Endothelial cell of umbilical vein (primary cell): ENCODE data around the gene EFTUD2. TPM values are rescaled to one million over a fixed set of nuclear protein-coding genes. Genes with fewer than 3 reads are reported as not detected.

ENCODE experiments used
- BruUV-seq: library from RNA; stranded (reverse); fragments of 400-500 nt; replicated peaks from 2 replicates; lab custom pipeline; 2021; lab: Mats Ljungman, UMichigan
- CTCF ChIA-PET: fragments of 300-600, 350-600 bp; sonication (Branson Sonifier 250); formaldehyde crosslinking; loops from one replicate; lab custom pipeline; 2021; ENCODE audit warnings: antibody characterized with exemption, inconsistent platforms; lab: Charles Lee
- POLR2A ChIA-PET: fragments of 300-600, 350-600 bp; sonication (Branson Sonifier 250); formaldehyde crosslinking; loops from one replicate; lab custom pipeline; 2021; ENCODE audit warnings: antibody characterized with exemption, inconsistent platforms; lab: Charles Lee
- DNase-seq: peaks from one replicate; pipeline ENCODE4 v3.0.0-alpha.2; 2011; ENCODE audit warnings: low read depth, low spot score
- FAIRE-seq: peaks from 2 replicates; lab custom pipeline; 2011; peaks lifted over from hg19 to GRCh38; lab: Jason Lieb, UNC
- H2AFZ ChIP-seq: 2 replicates; pipeline ENCODE4 v1.6.0; 2012; ENCODE audit warnings: low read depth, low read length, control low read depth, inconsistent platforms
- H3K27ac ChIP-seq: 2 replicates; pipeline ENCODE4 v1.5.1; 2011; ENCODE audit warnings: low read depth, mild to moderate bottlenecking, control low read depth, low read length, moderate library complexity; ENCODE audit not compliant: insufficient read depth
- H3K27me3 ChIP-seq, 2 experiments: 2 replicates each; pipeline versions ENCODE4 v1.6.0 to v1.6.1; 2011; ENCODE audit warnings: low read length in 2 of 2, mixed read lengths in 1 of 2; ENCODE audit not compliant: control insufficient read depth in 2 of 2, insufficient read depth in 2 of 2
- H3K36me3 ChIP-seq, 2 experiments: 2 replicates in 1 of 2; 3 replicates in 1 of 2; pipeline ENCODE4 v1.5.1; 2011; ENCODE audit warnings: low read length in 2 of 2, mild to moderate bottlenecking in 1 of 2, moderate library complexity in 1 of 2; ENCODE audit not compliant: control insufficient read depth in 2 of 2, insufficient read depth in 2 of 2; ENCODE audit errors: extremely low read depth in 1 of 2
- H3K4me1 ChIP-seq: 3 replicates; pipeline ENCODE4 v1.5.1; 2011; ENCODE audit warnings: mild to moderate bottlenecking, low read length; ENCODE audit not compliant: control insufficient read depth, insufficient read depth; ENCODE audit errors: extremely low read depth
- H3K4me2 ChIP-seq: 2 replicates; pipeline ENCODE4 v1.6.1; 2011; ENCODE audit warnings: low read length, control low read depth, mixed read lengths; ENCODE audit not compliant: insufficient read depth
- H3K4me3 ChIP-seq, 3 experiments: fragments of 200-600 bp in 1 of 3; sonication (generic), shearing (Covaris generic) in 1 of 3; replicated peaks in 1 of 3; 2 replicates each; pipeline ENCODE4 v1.5.1; 2011 to 2016; ENCODE audit warnings: control low read depth in 3 of 3, low read length in 3 of 3, mild to moderate bottlenecking in 2 of 3, inconsistent platforms in 1 of 3, low read depth in 1 of 3, moderate library complexity in 1 of 3; ENCODE audit not compliant: insufficient read depth in 1 of 3
- H3K79me2 ChIP-seq: 2 replicates; pipeline ENCODE4 v1.6.0; 2012; ENCODE audit warnings: low read length, inconsistent platforms; ENCODE audit not compliant: control insufficient read depth, insufficient read depth
- H3K9ac ChIP-seq: replicated peaks from 2 replicates; pipeline ENCODE3; 2011; ENCODE audit warnings: low read length, control low read depth; ENCODE audit not compliant: insufficient read depth; ENCODE audit errors: extremely low read depth
- H3K9me1 ChIP-seq: replicated peaks from 3 replicates; pipeline ENCODE4 v1.6.0; 2011; ENCODE audit warnings: mild to moderate bottlenecking, low read length; ENCODE audit not compliant: control insufficient read depth, insufficient read depth; ENCODE audit errors: extremely low read depth
- H3K9me3 ChIP-seq: replicated peaks from 2 replicates; pipeline ENCODE4 v1.5.1; 2012; ENCODE audit warnings: low read length, inconsistent platforms; ENCODE audit not compliant: control insufficient read depth, insufficient read depth
- H4K20me1 ChIP-seq: replicated peaks from 2 replicates; pipeline ENCODE3; 2011; ENCODE audit warnings: mild to moderate bottlenecking, low read length; ENCODE audit not compliant: control insufficient read depth, insufficient read depth; ENCODE audit errors: extremely low read depth
- EZH2 ChIP-seq: IDR thresholded peaks from 2 replicates; pipeline ENCODE4 v1.6.1; 2012; ENCODE audit warnings: borderline replicate concordance, low read depth, mild to moderate bottlenecking, moderate library complexity, low read length, inconsistent platforms; ENCODE audit not compliant: severe bottlenecking
- FOS ChIP-seq: IDR thresholded peaks from 2 replicates; pipeline ENCODE4 v1.6.1; 2011; ENCODE audit warnings: mild to moderate bottlenecking, low read length, moderate library complexity, borderline replicate concordance; ENCODE audit not compliant: insufficient read depth
- GATA2 ChIP-seq: IDR thresholded peaks from 2 replicates; pipeline ENCODE4 v1.7.0; 2011; ENCODE audit warnings: low read depth, mild to moderate bottlenecking, moderate library complexity, mixed read lengths, low read length; ENCODE audit not compliant: insufficient read length, insufficient read depth
- JUN ChIP-seq: IDR thresholded peaks from 2 replicates; pipeline ENCODE4 v1.6.1; 2011; ENCODE audit warnings: borderline replicate concordance, low read depth; ENCODE audit not compliant: insufficient read length, insufficient read depth
- MAX ChIP-seq: IDR thresholded peaks from 2 replicates; pipeline ENCODE4 v1.6.1; 2011; ENCODE audit not compliant: insufficient read depth, insufficient read length
- MYC ChIP-seq: IDR thresholded peaks from one replicate; pipeline ENCODE4 v1.6.1; 2011; ENCODE audit warnings: mild to moderate bottlenecking, low read depth, low read length
- POLR2A ChIP-seq: IDR thresholded peaks from 2 replicates; pipeline ENCODE4 v1.6.1; 2012; ENCODE audit warnings: low read depth, mild to moderate bottlenecking, control low read depth, low read length
- POLR2AphosphoS5 ChIP-seq: IDR thresholded peaks from 2 replicates; pipeline ENCODE4 v1.6.1; 2012; ENCODE audit warnings: low read depth, mild to moderate bottlenecking, control low read depth, low read length, moderate library complexity; ENCODE audit not compliant: insufficient read depth
- dilution Hi-C: fragments of 300-500 bp; cut with MboI; formaldehyde crosslinking; loops from one replicate; pipeline ENCODE4 v1.15.0; 2019; ENCODE audit warnings: low sequenced_read_pairs; ENCODE audit not compliant: extremely low pct_ligation_motif_present
- intact Hi-C: fragments of 100-400 bp; cut with micrococcal nuclease; formaldehyde crosslinking; loops from one replicate; pipeline ENCODE4 v1.10.0; 2022
- polyA plus RNA-seq, 4 experiments: library from polyadenylated mRNA; depleted of rRNA in 3 of 4; stranded (reverse) in 3 of 4; unstranded in 1 of 4; fragments of >200 nt; gene quantifications; 2 replicates each; pipeline versions ENCODE4 v1.2.1 to v1.2.3, GENCODE V29; 2011 to 2012; ENCODE audit warnings: missing spikeins in 1 of 4
- total RNA-seq: library from RNA; stranded (reverse); gene quantifications from 2 replicates; pipeline ENCODE4 v1.2.3, GENCODE V29; 2021

Gene EFTUD2
- total and polyA plus RNA-seq, 2 donors (not counting 3 experiments of a cell fraction or from before 2014, with no cell fraction given): 125 to 170 TPM

DNA sequence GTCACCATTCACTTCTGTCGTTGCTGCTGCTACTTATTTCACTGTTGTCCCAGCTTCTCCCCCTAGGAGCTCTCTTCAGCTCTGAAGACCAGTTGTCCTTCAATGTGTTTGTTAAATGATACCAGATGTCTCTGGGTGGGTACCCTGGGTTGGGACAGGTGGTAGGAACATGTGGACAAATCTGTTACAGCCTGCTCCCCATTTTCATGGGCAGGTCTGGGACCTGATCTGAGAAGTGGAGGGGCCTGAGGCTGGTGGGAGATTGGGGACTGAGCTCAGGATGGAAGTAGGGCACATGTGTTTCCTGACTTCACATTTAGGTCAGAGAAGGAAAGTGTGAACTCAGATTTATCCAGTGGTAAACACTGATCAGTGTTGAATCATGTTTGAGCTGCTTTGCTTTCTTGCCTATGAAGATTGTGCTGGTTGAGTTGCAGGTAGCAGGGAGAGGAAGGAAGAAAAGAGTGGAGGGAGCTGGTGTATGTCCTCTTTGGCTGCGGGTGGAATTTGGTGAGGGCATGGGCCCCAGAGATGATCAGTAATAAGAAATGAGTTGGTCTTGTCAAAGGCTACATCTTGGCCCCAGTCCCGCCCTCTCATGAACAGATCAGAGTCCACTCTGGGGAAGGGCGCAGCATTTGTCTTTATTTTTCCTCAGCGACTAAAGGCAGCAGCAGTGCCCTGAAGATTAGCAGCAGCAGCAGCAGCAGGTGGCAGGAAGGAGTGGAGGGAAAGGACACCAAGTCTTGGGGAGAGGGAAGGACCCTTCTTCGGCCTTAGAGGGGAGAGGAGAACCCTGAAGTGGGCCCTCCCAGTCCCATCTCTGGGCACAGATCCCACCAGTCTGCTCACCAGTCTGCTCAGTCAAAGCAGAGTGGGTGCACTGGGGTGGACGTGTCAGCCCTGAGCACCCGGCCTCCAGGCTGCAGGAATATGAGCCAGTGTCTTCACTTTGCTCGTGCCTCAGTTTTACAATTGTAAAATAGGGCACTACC lies 6.1 kb upstream of the EFTUD2 start:
- intact Hi-C loops (no loop called here), dilution Hi-C loops (no loop called here)
- H3K79me2 ChIP-seq: no peaks in the 10 kb centered on the region
- H3K4me3 ChIP-seq: no peak overlapping the region
- TSS peak; percentile 89 for BruUV-seq
- no peaks in the 10 kb centered on the region for H3K9me1 ChIP-seq
- no peaks in the 10 kb centered on the region for H3K36me3 ChIP-seq
- POLR2A ChIA-PET: no interaction called here
- H3K4me1 ChIP-seq: peaks cover 43% of the 10 kb centered on the region
- peak overlapping the region; percentile 54 for H3K4me2 ChIP-seq
- peak overlapping the region; percentile 84 for H3K27ac ChIP-seq
- H4K20me1 ChIP-seq: no peaks in the 10 kb centered on the region
- H3K27me3 ChIP-seq: no peaks in the 10 kb centered on the region
- CTCF ChIA-PET: interaction anchor here (0.9 to 1.6 kb wide), 4 partner anchors 10 to 230 kb away, joined by 3 to 6 read pairs (median 4); partner anchors contain the start of genes ACBD4 and GFAP
- no peak for TF ChIP-seq GATA2
- no peak for TF ChIP-seq JUN
- no peak for TF ChIP-seq MYC
- no peak for TF ChIP-seq EZH2
- no peak for TF ChIP-seq MAX
- TF ChIP-seq POLR2A: no peak
- TF ChIP-seq POLR2AphosphoS5: no peak
- TF ChIP-seq FOS: no peak
- H2AFZ ChIP-seq: peak overlapping the region; percentile 64
- peak overlapping the region; percentile 36 for H3K9ac ChIP-seq
- DNase-seq: peak; percentile 37
- no peaks in the 10 kb centered on the region for H3K9me3 ChIP-seq
- FAIRE-seq: peak; percentile 69
